GM03348 (cell line): ENCODE results near the gene R3HDM1.
"Not testable (repeated sequence)": the region's sequence is repeated elsewhere in the genome, so short reads cannot be mapped to it uniquely, and the experiment has no call there.

Experiments
- DNase-seq: peaks from one replicate; pipeline ENCODE4 v3.0.0; 2012; ENCODE audit warnings: low spot score

Gene R3HDM1

DNA sequence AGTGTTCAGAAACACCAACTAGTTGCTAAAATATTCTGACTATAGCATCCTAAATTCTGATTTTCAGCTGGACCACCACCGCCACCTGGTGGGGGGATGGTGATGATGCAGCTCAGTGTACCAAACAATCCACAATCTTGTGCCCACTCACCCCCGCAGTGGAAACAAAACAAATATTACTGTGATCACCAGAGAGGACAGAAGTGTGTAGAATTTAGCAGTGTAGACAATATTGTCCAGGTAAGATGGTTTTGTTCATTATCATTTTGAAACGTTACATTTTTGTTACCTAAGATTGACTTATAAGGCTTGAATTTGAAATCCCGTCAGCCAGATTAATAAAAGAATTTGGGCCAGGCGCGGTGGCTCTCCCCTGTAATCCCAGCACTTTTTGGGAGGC lies 178.7 kb downstream of the R3HDM1 start:
- peak; percentile 75 for DNase-seq

DNA sequence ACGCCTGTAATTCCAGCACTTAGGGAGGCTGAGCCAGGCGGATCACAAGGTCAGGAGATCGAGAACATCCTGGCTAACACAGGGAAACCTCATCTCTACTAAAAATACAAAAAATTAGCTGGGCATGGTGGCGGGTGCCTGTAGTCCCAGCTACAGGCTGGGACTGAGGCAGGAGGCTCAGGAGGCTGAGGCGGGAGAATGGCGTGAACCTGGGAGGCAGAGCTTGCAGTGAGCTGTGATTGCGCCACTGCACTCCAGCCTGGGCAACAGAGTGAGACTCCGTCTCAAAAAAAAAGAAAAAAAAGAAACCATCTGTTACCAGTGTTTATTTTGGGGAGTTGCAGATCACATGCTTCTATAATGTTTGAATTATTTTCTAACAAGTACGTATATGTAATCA lies 183.8 kb downstream of the R3HDM1 start:
- DNase-seq: not testable (repeated sequence)

- DNase-seq: no peak
These were observed 196.9 kb downstream of the R3HDM1 start for GRCh38 chr2:135728064-135728743.

DNA sequence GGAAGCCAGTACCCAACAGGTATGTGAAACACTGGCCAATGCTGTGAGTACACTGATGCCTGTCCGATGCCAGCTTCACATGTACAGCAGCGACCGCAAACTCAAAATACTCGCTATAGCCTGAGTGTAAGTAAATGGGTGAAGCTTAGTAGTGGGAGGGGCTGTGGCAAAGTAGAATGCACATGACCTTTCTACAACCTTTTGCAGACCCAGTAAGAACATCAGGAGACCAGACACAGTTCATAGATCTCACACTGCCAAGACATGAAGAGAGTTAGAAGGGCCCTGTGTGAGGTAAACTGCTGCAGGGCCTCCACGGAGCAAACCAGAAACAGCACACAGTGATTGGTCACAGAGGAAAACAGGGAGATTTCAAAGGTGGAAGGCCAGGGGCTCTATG lies 201.3 kb downstream of the R3HDM1 start:
- DNase-seq: no peak

GRCh38 chr2:135733045-135733444 lies 201.8 kb downstream of the R3HDM1 start:
- DNase-seq: no peak

DNA sequence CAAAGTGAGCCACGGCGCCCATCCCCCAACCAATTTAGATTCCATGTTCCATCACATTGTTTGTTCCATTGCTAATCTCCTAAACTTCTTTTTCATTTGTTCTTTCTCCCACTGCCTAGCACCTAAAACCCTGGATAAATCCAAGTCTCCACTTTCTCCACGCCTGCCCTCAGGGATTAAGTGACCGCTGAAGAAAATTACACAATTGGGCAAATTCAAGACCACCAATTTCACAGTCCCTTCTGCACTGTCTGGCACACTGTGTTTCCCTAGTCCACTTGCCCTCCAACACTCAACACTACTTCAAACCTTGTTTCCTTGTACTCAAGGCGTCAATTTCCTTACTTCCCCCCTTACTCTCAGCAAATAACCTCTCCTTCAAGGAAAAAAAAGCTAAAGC lies 205.3 kb downstream of the R3HDM1 start:
- no peak for DNase-seq

DNA sequence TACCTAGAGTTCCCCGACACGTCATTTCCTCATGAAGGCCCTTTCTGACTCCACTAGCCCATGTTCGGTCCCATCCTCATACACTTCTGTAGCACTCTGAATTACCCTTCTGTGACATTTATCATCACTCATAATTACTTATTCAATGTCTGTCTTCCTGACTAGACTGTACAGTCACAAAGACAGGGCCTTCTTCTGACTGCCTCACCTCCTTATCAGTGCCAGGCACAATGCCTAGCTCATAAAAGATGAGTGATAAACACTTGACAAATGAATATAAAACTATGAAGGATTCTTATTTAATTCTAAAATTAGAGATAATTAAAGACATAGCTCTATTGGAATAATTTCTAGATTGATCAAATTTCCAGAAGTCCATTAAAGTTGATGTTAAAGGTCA lies 208.9 kb downstream of the R3HDM1 start:
- no peak for DNase-seq

DNA sequence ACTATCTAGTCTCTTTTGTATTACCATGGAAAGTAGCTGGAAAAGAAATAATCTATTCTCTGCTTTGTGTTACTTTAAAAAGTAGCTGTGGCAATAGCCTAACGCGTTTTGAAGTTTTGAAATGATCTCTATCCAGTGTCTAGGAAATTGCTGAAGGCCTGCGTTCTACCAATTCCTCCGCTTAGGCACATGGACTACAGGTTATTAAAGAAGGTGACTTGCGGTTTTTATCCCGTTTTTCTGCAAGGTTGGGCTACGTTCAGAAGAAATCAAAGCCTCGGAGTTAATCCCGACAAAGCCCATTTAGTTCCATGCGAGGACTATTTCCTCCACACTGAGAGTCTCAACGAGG lies 209.7 kb downstream of the R3HDM1 start:
- no peak for DNase-seq

DNA sequence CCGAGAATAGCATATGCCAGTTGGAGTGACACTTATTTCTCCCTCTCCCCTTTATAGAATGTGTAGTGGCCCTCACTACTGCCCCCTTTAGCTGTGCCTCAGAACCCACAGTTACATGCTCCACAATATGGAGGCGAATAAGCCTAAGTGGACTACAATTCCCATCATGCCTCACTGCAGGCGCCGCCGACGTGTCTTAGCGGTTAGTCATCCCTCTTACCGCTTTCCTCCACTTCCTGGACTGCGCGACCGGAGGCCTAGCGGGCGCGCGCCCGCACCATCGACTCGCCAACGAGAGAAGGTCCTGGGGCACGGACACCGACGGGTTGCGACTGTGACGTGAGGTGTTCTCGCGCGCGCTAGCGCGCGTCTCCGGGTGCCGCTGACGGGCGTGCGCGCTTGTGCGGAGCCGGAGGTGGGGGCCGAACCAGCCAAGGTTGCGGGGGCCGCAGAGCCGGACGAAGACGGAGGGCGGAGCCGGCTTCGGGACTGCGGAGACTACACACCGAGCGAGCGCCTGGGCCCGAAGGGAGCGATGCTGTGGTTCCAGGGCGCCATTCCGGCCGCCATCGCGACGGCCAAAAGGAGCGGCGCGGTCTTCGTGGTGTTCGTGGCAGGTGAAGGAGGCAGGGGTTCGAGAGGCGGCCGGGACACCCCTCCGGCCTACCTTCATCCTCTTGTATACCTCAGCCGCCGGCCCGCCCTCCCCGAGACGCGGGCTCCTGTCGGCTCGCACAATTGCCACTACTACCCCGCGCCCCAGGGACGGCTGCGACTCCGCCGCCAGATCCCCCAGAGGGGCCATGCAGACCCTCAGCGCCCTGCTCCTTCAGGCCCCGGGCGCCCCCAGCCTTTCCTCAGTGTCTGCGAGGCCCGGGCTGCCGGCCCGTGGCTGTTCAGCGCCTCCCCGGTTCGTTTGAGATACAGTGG lies 210.4 kb downstream of the R3HDM1 start, which contains the start of gene UBXN4:
Gene UBXN4, plus strand, starts transcription at position 461 of the 930 bp plus-strand sequence. Its CDS starts 75 bp downstream, at position 536.
- DNase-seq: peak; percentile 97

- peak; percentile 61 for DNase-seq
These were observed 211.1 kb downstream of the R3HDM1 start for GRCh38 chr2:135742325-135742757.

DNA sequence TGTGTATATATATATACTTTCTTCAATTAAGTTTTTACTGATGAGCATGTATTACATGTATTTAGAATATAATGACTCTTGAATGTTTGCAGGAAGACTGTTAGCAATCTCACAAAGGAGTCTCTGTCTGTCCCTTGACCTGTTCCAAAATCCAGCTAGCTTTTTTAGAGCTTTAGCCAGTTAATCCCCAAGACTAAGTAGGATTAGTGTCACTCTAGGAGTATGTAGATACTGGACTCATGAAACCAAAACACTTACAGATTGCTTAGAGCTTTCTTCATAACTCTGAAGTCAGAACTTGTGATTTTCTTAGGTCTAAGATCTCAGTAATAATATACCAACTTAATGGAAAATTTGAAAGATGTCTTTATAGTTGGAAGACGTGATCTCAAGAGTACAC lies 212.6 kb downstream of the R3HDM1 start:
- no peak for DNase-seq

DNA sequence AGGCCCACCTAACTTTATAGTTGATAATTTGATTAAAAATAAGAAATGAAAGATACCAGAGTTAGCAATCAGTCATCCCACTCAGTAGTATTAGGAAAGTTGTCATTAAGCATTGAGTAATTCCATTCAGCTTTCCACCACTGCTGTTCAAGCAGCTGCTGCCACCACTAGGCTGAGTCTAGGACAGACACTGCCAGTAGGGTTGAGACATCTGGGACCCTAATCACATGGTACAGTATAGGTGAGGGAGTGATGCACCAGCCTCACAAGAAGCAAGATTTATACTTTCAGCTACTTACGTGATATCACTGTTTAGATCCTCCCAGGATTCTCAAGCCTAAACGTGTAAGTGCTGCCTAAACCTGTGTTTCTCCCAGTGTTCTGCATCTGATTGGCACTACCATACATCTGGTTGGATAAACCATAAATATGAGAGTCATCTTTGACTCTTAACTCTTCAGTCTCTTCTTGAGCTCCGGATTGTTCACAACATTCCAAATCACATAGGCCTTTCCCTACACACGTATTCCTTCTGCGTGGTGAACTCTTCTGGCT lies 213.6 kb downstream of the R3HDM1 start:
- peak; percentile 17 for DNase-seq

DNA sequence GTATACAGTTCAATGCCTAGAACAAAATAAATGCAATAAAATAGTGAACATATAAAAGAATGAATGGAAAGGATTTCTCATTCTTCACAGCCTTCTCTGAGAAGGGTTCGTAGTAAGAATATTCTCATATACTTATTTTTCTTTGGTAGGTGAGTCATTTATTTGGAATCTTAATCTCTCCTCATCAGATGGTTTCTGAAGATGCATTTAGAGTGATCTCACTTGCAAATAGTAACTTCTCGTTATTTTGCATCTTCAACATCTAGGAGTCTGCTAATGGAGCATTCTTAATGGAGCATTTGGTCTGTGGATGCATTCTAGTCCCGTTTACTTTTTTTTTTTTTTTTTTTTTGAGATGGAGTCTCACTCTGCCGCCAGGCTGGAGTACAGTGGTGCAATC lies 214.3 kb downstream of the R3HDM1 start:
- peak; percentile 67 for DNase-seq

- DNase-seq: no peak
These were observed 224.3 kb downstream of the R3HDM1 start for GRCh38 chr2:135755573-135755972.

DNA sequence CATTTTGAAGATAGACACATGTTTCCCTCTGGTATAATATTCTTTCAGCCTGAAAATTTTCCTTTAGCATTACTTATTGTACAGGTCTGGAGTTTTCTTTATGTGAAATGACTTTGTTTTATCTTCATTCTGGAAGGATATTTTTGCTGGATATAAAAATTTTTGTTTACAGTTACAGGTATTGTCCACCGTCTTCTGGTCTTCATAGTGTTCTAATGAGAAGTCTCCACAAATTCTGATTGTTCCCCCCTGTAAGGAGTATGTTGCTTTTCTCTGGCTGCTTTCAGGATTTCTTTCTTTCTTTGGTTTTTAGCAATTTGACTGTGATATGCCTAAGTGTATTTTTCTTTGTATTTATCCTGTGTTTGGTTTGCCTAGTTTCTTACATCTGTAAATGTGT lies 225.4 kb downstream of the R3HDM1 start:
- DNase-seq: no peak

- no peak for DNase-seq
These were observed 230.7 kb downstream of the R3HDM1 start for GRCh38 chr2:135762022-135762421.

GRCh38 chr2:135762530-135762929 lies 231.2 kb downstream of the R3HDM1 start:
- DNase-seq: no peak

DNA sequence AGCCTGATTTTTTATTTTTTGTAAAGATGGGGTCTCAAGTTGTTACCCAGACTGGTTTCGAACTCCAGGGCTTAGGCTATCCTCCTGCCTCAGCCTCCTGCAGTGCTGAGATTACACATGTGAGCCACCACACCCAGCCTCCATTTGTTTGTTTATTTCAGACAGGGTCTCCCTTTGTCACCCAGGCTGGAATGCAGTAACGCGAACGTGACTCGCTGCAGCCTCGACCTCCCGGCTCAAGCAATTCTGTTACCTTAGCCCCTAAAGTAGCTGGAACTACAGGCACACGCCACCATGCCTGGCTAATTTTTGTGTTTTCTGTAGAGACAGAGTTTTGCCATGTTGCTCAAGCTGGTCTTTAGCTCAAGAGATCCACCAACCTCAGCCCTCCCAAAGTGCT lies 237.6 kb downstream of the R3HDM1 start:
- no peak for DNase-seq

- no peak for DNase-seq
These were observed 242.0 kb downstream of the R3HDM1 start for GRCh38 chr2:135773319-135773718.

DNA sequence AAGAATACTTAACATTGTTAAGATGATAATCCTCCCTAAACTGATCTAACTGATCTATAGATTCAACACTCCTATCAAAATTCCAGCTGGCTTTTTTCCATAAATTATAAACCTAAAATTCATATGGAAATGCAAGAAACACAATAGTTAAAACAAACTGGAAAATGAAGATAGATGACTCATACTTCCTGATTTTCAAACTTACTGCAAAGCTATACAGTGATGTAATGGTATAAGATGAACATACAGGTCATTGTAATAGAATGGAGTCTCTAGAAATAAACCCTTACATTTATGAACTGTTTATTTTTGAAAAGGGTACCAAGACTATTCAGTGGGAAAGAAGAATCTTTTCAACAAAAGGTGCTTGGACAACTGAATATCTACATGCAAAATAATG lies 242.6 kb downstream of the R3HDM1 start:
- DNase-seq: no peak
